ENCODE measurements around the gene SPINK8.
A peak's percentile ranks its signal among the peaks of the same experiment; 100 is the strongest.

SPINK8 gene

DNA sequence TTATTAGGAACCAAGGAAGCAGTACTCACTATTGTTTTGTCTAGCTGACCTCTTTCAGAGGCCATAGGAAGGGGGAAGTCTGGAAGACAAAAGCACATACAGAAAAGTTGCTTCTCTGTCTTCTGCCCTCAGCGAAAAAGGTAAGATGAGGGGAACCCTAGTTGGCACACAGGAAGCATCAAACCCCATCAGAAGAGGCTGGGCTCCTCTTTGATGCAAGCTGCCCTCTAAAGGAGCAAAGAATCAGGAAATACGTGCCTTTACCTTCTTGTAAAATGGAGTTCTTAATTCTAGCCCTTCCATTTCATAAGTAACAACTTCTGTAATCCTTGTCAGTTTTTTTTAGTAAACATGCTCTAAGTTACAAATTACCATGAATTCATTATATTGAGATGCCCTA, 12.5 kb downstream of the SPINK8 start:
- no peak for DNase-seq (ENCODE audit: low read depth)

DNA sequence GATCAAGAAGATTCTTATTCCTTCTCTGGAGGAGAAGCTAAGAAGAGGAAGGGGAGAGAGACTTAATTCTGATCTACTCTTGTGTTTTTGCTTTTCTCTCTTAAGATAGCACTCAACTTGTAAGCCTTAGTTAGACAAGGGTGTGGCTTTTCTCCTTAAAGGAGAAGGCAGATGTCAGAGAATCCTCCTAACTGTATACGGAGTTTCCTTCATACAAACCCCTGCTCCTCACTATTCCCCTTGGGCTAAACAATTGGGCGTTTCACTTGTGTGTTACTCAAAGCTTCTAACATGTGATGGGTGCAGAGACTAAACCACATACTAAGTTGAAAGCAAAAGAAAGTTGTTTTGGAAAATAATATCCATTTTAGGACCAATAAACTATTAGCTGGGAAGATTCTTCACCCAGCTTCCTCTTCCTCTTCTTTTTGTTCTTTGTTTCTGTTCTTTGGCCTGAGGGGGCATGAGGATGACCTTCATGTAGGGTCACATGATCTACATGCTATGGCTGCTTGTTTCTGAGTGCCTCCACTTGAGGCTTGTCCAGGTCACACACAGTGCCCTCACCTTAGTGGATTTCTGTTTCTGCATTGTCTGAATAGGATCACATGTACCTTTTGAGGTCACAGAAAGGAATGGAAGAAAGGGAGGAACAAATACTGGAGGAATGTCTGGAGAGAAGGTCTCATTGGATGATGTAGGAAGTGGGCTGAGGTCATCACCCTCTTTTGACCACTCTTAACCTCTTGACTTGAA, 14.6 kb downstream of the SPINK8 start:
- DNase-seq (ENCODE audit: low read depth) = no peak

DNA sequence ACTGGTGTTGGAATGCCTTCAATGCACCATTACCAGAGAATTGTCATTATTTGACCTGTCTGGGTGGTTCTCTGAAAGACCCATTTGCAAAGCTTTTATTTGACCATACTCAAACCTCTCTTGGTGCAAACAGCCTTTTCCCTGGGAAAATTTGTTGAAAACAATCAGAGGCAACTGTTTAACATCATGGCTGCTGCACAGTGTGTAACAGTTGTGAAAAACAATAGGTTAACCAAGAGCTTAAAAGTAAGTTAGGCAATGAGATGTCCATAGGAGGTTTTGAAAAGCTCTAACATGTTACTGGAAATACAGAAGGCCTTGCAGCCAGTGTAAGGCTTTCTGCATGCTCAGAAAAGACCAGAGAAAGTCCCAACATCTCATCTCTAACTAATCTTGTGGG, 18.9 kb downstream of the SPINK8 start:
- no peak for DNase-seq (ENCODE audit: low read depth)

DNA sequence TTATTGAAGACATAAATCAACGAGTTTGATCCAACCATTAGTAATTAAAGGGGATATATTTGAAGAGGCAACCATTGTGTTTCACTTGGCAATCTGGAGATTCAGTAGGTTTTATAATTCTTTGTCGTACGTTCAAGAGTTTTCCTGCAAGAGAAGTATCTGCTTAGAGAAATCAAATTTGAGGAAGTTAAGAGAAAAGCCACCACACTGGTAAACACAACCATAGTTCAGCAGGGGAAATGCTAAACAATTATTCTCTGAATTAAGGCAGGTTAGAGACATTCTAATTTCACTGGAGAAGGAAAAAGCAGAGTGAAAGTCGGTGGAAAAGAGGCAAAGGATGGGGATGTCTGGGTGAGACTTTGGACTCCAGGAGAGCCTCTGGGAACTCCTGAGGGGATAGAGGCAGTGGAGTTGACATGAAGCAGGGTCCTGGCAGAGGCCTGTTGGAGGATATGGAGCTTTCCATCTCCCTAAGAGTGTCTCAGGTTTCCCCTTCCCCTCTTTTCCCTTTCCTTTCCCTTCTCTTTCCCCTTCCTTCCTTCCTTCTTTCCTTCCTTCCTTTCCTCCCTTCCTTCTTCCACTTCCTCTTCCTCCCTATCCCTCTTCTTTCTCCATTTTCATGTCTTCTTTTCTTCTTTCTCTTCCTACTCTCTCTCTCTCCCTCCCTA, 26.5 kb downstream of the SPINK8 start:
- DNase-seq (ENCODE audit: low read depth) = no peak

DNA sequence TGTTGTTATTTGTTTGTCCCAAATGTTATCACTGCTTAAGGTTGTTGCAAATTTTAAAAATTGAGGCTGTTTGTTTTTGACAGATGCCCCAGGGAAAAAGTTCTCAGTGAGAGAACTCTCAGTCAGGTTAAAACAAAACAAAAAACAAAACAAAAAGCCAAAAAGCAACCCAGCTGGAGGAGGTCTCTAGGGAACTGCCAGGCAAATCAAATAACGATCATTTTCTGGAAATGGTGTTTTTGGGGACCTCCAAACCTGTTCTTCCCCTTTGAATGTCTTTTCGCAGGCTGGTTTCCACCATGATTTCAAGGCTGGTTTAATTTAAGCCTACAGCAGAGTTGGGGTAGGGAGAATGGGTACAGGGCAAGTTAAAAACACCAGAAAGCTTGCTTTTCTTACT, 27.2 kb downstream of the SPINK8 start:
- no peak for DNase-seq (ENCODE audit: low read depth)

DNA sequence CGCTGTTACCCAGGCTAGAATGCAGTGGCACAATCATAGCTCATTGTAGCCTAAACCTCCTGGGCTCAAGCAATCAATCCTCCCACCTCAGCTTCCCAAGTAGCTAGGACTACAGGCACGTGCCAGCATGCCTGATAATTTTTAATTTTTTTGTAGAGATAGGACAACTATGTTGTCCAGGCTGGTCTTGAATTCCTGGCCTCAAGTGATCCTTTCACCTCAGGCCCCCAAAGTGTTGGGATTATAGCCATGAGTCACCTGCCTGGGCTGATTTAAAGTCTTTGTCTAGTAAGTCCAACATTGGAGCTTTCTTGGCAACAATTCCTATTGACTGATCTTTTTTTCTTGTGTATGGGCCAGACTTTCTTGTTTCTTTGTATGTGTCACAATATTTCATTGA, 28.1 kb downstream of the SPINK8 start:
- no peak for DNase-seq (ENCODE audit: low read depth)

DNA sequence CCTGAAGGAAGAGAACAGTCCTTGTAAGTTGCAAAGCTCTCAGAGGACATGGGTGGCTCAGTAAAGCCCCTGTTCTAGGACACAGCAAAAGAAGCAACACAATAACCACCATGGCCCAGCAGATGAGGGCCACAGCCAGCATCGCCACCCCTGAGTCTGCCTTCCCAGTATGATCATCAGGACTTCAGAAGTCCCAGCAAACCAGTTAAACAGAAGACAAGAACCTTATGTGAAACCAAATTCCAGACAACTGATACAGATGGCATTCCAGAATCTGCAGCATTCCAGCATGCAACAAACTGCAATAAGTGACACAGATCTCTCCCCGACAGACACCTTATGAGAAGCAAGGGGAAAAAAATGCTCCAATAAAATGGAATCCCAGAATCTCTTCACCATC, 30.4 kb downstream of the SPINK8 start:
- no peak for DNase-seq (ENCODE audit: low read depth)

DNA sequence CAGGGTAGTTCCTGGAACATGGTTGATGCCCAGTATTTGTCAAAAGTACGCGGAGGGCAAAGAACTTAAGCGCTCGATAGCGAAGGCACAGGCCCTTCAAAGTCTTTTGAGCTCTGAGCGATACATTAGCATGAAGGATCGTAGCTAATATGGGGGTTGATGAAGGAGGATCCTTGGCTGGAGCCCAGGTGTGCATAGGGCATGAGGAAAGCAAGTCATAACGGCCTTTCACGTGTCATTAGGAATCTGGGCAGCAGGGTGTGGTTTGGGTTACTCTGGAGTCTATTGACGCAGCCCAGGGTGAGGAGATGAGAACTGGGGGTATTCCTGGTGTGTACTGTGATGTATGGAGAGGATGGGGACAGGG, 31.7 kb downstream of the SPINK8 start:
- peak; percentile 5 for DNase-seq (ENCODE audit: low read depth)

DNA sequence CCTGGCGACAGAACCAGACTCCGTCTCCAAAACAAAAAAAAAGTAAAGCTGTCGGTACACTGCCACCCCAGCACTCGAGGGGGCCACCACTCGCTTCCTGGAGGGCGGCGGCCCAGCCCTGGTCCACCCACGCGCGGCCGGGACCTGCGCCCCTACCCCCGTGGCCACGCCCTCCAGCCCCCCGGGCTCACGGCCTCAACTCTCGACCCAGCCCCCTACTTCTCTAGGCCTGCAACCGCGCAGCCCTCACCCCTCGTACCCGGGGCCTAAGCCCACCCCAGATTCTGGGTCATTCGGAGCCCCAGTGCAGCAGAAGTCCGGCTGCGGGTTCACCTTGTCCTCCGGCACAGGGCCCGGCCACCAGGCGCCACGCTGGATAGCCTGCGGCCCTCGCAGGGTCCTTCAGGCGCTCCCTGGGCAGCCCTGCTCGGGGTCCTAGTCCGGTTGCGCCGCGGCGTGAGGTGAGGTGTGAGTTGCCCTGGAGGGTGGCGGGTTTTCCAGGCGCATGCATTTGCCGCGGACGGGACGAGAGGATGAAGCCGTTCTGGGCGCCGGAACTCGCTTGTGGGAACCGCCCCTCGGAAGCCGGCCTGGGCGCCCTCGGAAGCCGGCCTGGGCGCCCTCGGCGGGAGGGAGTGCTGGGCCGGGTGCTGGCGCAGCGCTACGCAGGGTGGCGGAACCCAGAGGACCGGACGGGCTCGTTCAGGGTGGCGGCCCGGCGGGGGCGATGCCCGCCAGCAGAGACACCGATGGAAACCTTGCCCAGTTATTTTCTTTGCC, 32.3 kb downstream of the SPINK8 start, which contains the start of gene NME6:
Gene NME6 (minus strand): TSS at position 348 of the 780 bp plus-strand sequence.
- DNase-seq (ENCODE audit: low read depth) = peak; percentile 79

DNA sequence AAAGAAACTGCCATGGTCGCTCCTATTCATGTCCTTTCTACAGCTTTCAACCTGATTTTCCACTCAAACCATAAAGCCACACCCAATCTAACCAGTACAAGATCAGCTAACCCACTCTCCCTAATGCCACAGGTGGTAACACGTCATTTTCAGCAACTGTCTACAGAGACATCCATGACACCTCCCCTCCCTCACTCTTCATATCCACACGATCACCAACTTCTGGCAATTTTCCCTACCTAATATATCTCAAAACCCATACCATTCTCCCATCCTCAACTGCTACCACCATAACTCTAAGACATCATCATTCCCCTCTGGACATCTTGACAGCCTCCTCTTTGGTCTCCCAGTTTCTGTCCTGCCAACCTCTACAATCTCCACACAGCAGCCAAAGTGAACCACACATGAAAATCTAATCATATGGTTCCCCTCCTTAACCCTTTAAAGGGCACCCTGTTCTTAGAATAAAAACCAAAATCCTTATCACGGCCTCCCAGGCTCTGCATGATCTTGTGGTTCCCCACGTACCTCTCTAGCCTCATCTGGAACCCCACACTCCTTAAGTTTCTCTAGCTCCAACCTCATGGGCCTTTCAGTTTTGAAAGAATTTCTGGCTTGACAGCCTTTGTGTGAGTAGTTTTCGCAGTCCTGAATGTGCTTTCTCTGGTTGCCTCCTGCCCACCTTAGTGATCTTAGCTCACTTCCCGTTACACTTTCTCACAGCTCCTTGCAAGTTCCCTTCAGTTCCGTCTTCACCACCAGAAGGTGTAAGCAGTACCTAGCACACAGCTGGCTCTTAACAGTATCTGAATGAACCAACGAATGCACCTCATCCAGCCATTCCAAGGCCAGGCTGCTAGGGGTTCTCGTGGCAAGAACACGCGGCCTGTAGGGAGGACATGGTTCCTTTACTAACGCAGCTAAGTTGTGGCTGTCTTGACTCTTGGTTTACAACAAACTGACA, 33.4 kb downstream of the SPINK8 start:
- no peak for DNase-seq (ENCODE audit: low read depth)

DNA sequence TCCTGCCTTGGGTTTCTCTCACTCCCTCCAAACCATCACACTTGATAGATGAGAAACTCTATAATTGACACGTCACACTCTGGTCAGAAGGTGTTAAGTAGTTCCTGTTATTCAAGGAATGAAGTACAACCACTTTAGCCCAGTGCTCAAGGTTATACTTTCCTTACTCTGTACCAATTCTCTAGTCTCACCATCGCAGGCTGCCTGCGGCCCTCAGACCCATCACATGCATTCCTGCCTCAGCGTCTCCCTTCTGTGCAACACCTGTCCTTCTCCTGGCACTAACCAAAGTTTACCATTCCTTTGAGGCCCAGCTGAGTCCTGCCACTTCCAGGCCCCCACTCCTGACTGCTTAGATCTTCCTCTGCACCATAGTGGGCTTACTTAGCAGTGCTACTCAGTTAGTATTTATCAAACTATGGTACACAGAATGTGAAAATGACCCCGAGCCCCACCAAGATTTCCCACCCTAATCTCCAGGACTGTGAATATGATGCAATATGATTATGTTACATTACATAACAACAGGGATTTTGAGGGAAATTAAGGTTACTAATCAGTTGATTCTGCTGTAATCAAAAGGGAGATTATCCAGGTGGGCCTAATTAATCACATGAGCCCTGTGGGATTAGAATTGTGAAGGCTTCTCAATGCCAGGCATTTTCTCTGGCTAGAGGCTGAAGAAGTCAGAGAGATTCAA, 36.2 kb downstream of the SPINK8 start:
- no peak for DNase-seq (ENCODE audit: low read depth)

DNA sequence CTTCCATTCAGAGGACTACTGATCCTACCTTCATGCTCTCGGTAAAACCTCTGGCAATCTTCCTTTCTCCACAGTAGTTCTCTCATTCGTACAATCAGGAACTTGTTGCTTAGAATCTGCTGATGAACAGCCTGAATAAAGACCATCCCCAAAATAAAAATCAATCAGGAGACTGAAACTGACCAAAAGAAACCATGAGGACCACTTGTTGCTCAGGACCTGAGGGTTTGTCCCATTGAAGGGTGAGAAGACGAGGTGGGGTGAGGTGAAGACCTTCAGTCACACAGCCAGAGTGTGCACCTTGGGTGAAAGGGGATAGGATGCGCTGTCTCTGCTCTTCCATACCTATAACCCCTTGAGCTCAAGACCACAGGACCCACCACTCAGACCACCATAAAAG, 36.8 kb downstream of the SPINK8 start:
- no peak for DNase-seq (ENCODE audit: low read depth)

DNA sequence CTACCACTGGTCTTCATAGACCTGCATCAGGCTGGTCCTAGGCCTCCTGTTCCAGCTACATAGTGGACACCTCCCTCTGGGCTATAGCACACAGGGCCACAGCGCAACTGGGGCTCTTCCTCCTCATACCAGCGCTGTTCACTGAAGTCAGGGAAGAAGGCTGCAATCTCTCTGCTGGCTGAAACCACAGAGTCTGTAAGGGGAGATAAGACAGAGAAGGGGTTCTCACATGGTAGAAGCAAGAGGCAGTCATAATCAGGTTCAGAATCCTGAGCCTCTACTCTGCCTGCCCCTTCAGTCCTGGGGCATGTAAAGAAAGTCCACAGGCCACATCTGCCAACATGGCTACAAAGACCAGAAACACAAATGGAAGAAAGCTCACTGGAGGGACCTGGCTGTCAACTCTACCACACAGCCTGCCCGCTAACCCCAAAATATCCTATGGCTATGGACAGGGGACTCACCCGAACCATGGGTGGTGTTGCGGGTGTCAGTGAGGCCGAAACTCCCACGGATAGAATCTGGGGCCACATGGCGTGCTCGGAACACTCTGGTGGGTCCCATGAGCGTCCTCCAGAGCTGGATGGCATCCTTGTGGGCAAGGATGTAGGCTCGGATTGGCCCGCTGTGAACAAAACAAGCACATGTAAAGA, 38.7 kb downstream of the SPINK8 start:
- no peak for DNase-seq (ENCODE audit: low read depth)

DNA sequence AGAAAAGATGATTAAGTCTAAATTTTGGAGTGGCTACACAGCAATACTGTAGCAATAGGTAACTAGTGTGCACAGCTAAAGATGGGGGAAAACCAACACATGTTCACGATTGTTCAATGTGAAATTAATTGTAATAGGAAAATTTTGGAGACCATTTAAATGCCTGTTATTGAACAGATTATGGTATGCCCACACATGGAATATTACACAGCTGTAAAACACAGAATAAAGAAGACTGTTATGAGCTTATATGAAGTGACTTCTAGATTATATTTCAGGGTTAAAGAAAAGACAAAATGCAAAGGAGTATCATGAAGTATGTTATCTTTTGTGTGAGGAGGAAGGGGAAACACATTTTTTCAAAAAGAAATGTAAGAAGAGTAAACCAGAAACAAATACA, 43.8 kb downstream of the SPINK8 start:
- DNase-seq (ENCODE audit: low read depth) = no peak

DNA sequence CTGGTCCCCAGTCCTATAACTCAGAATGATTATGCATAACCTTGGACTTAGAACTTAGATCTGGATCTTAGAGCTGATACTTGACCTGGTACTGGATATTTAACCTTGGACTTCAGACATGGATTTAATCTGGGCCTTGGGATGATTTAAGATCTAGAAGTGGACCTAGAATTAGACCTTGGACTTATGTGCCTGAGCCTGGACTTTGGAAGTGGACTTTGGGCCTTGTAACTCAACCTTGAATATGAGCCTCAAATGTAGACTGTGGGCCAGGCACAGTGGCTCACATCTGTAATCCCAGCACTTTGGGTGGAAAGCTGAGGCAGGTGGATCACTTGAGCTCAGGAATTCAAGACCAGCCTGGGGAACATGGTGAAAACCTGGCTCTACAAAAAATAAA, 46.4 kb downstream of the SPINK8 start:
- DNase-seq (ENCODE audit: low read depth) = no peak

DNA sequence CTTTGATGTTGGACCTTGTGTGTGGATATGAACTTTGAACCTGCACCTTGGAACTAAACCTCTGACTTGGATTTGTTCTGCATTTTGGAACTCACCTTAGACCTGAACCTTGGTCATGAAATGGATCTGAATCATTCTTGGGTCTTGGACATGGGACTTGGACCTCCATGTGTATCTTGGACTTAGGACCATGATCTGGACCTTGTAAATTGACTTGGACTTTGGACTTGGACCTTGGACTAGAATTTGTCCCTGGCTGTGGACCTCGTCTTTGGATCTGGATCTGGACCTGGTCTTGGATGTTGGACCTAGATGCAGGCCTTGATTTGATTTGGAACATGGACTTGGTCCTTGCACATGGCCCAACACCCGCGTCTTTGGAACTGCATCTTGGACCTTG, 47.2 kb downstream of the SPINK8 start:
- no peak for DNase-seq (ENCODE audit: low read depth)

DNA sequence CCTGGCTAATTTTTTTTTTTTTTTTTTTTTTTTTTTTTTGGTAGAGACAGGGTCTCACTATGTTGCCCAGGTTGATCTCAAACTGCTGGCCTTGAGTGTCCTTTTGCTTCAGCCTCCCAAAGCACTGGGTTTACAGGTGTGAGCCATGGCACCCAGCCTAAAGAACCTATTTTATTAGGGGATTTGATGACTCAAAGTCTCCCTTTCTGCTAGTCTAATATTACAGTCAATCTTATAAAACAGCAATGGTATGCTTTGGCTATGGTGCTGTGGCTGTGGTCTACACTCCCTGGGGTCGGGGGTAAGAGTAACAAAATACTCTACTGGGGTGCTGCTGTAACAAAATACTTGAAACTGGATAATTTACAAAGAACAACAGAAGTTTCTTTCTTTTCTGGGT, 47.8 kb downstream of the SPINK8 start:
- no peak for DNase-seq (ENCODE audit: low read depth)

DNA sequence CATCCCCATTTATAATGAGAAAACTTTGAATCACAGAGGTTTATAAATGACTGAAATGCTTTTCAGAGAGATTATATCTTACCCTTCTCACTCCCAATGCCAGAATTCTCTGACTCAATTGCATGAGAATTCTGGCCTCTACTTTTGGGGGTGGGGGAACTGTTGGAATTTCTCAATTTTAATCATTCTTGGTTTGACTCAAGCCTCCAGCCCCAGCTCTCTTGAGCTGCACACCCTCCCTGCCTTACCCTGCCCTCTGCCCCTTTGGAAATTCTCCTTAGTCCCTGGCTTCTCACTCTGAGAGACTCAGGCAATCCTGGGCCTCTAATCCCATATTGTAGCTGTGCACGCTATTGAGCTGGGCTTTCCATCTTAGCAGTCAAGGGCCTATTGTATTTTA, 48.3 kb downstream of the SPINK8 start:
- no peak for DNase-seq (ENCODE audit: low read depth)

DNA sequence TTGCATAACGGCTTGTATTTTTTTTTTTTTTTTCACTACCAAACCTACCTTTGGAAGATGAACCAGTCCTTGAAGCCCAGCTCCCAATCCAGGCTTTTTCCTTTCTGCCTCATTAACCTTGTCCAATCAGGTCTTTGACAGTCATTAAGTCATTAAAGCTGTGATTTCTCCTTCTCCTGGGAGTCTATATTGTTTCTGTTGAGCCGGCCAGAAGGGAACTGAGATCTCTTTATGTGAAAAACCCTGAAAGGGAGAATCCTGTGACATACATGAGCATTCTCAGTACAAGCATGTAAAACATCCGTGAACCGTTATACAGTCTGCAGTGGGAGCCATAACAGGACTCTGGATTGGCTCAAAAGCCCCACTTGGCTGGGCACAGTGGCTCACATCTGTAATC, 52.6 kb downstream of the SPINK8 start:
- no peak for DNase-seq (ENCODE audit: low read depth)

DNA sequence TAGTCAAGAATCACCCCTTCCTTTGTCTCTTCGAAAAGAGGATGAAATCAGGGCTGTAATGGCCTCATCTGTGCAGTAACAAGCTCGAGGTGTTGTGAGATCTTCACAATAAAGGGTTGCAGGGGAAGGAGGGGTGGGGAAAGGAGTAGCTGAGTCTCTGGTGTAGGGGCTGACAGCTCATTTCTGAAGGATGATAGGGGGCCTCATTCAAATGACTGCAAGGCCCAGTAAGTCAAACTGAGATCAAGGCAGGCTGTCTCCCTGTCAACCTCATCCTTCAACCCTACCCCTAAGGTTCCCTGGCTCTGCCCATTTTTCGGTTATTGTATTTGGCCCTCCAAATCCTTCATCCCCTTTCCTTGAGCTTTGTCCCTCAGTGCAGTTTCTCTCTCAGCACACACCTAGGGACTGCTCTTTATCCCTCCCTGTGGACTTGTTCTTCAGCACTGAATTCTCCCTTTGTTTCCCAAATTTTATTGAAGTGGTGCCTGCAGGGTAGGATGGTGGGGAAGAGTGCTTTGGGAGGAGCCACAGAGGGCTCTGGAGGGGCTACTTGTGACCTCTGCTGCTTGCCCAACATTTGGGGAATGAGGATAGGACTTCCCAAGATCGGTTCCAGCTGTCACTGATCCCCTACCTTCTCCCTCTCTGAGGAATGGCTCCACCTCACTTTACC, 54.4 kb downstream of the SPINK8 start:
- no peak for DNase-seq (ENCODE audit: low read depth)

Data from fibroblast of the conjunctiva (primary cell).